ENCODE measurements around the gene HRH2.

HRH2 gene

DNA sequence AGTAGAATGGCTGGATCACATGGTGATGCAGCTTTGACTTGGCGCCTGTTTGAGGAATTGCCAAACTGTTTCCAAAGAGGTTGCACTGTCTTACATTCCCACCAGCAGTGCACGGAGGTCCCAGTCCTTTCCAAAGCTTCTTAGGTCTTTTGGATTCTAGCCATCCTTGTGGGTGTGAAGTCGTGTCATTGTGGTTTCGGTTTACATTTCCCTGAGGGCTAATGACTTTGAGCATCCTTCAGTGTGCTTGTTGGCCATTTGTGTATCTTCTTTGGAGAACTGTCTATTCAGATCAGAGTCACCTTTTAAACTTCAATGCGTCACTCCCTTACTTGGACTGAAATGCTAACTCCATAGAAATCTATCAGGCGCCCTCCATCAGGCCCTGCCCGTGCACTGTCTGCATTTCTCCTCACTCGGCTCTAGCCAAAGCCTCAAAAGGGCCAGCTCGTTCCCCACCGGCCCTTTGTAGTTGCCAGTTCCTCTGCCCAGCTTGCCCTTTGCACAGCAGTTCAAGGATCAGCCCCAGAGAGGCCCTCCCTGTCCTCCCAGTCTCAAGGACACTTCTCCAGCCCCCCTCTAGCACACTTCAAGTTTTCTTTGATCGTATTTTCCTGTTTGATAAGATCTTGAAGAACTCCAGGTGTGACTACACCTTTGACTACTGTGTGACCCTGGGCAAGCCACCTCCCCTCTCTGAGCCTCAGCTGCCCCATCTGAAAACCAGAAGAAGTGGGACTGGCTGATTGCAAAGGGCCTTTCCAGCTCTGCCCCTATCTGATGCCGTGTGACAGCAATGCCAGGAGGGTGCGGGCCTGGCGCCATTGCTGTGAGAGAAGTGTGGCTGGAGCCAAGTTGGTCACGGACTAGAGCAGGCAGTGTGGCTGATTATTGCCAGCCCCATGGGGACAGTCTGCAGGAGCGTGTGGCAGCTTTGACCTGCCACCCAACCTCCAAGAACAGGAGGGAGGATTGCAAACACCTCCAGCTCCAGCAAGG lies 5.6 kb downstream of the HRH2 start:
- Histone ChIP-seq H3K9me3 (ENCODE audit: severe bottlenecking) (no peaks in the 10 kb centered on the region), H3K36me3 (no peaks in the 10 kb centered on the region), H3K27me3 (ENCODE audit: insufficient read depth, low read depth, severe bottlenecking) (no peaks in the 10 kb centered on the region), H3K4me3 (ENCODE audit: low read depth, low read length) (no peak overlapping the region), H3K27ac (no peak overlapping the region)
- TF ChIP-seq, protein P1, sequence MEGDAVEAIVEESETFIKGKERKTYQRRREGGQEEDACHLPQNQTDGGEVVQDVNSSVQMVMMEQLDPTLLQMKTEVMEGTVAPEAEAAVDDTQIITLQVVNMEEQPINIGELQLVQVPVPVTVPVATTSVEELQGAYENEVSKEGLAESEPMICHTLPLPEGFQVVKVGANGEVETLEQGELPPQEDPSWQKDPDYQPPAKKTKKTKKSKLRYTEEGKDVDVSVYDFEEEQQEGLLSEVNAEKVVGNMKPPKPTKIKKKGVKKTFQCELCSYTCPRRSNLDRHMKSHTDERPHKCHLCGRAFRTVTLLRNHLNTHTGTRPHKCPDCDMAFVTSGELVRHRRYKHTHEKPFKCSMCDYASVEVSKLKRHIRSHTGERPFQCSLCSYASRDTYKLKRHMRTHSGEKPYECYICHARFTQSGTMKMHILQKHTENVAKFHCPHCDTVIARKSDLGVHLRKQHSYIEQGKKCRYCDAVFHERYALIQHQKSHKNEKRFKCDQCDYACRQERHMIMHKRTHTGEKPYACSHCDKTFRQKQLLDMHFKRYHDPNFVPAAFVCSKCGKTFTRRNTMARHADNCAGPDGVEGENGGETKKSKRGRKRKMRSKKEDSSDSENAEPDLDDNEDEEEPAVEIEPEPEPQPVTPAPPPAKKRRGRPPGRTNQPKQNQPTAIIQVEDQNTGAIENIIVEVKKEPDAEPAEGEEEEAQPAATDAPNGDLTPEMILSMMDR (IDR thresholded peaks at IDR 0.05; ENCODE audit: low read depth, low read length): no peak
- DNase-seq: no peak

GRCh38 chr5:175664723-175665122 lies 6.9 kb downstream of the HRH2 start:
- DNase-seq: no peak
- H3K36me3 ChIP-seq: no peaks in the 10 kb centered on the region
- TF ChIP-seq, protein P1 (IDR thresholded peaks at IDR 0.05; ENCODE audit: low read depth, low read length): no peak
- H3K27ac ChIP-seq: no peak overlapping the region
- H3K4me3 ChIP-seq (ENCODE audit: low read depth, low read length): no peak overlapping the region
- H3K9me3 ChIP-seq (ENCODE audit: severe bottlenecking): no peaks in the 10 kb centered on the region
- no peaks in the 10 kb centered on the region for H3K27me3 ChIP-seq (ENCODE audit: insufficient read depth, low read depth, severe bottlenecking)

DNA sequence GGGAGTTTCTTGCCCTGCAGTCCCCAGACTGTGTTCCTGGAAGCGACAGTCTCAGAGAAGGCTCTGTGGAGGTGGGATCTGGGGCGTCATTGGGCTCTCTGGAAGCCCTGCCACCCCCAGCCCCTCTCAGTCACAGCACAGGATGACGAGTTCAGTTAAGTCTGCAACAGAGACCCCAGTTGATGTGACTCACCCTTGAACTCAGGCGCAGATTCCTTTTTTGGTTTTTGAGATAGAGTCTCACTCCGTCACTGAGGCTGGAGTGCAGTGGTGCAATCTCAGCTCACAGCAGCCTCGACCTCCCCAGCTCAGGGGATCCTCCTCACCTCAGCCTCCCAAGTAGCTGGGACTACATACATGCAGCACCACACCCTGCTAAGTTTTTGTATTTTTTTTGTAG lies 8.3 kb downstream of the HRH2 start:
- TF ChIP-seq, protein P1 (IDR thresholded peaks at IDR 0.05; ENCODE audit: low read depth, low read length): no peak
- Histone ChIP-seq H3K36me3 (no peaks in the 10 kb centered on the region), H3K4me3 (ENCODE audit: low read depth, low read length) (no peak overlapping the region), H3K27ac (no peak overlapping the region), H3K27me3 (ENCODE audit: insufficient read depth, low read depth, severe bottlenecking) (no peaks in the 10 kb centered on the region), H3K9me3 (ENCODE audit: severe bottlenecking) (no peaks in the 10 kb centered on the region)
- DNase-seq: no peak

DNA sequence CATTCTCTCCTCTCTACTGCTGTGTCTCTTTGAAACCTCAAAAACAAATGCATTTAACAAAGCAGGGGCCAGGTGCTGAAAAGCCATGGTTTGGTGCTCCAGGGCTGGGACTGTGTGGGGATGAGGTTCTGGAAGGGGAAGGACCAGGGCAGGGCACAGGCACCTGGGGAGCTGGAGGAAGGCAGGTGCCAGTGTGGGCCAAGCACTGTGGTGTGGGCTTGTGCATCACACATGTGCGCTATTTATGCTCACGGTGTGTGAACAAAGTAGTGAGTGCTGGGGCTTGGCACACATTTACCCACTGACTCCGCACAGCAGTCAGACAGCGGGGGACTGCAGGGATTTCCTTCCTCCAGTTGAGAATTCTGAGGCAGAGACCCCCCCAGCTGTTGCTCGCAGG lies 10.1 kb downstream of the HRH2 start:
- Histone ChIP-seq H3K27ac (no peak overlapping the region), H3K27me3 (ENCODE audit: insufficient read depth, low read depth, severe bottlenecking) (no peaks in the 10 kb centered on the region), H3K9me3 (ENCODE audit: severe bottlenecking) (no peaks in the 10 kb centered on the region), H3K36me3 (no peaks in the 10 kb centered on the region), H3K4me3 (ENCODE audit: low read depth, low read length) (no peak overlapping the region)
- DNase-seq: no peak
- TF ChIP-seq, protein P1 (IDR thresholded peaks at IDR 0.05; ENCODE audit: low read depth, low read length): no peak

GRCh38 chr5:175670372-175670771 lies 12.5 kb downstream of the HRH2 start:
- DNase-seq: no peak
- Histone ChIP-seq H3K4me3 (ENCODE audit: low read depth, low read length) (no peak overlapping the region), H3K9me3 (ENCODE audit: severe bottlenecking) (no peaks in the 10 kb centered on the region), H3K27me3 (ENCODE audit: insufficient read depth, low read depth, severe bottlenecking) (no peaks in the 10 kb centered on the region), H3K27ac (no peak overlapping the region), H3K36me3 (no peaks in the 10 kb centered on the region)
- TF ChIP-seq, protein P1 (IDR thresholded peaks at IDR 0.05; ENCODE audit: low read depth, low read length): no peak

Measured in WERI-Rb-1 (cell line).